HG03457 (cell line): ENCODE measurements around the gene BABAM2.
"Not testable (repeated sequence)": the region's sequence is repeated elsewhere in the genome, so short reads cannot be mapped to it uniquely, and the experiment has no call there.

Experiments used
- ATAC-seq: cut with Tn5 transposase; IDR thresholded peaks from one replicate; pipeline ENCODE4 v1.9.1; 2021; ENCODE audit warnings: moderate number of reproducible peaks; ENCODE audit not compliant: unreplicated experiment

Gene BABAM2

DNA sequence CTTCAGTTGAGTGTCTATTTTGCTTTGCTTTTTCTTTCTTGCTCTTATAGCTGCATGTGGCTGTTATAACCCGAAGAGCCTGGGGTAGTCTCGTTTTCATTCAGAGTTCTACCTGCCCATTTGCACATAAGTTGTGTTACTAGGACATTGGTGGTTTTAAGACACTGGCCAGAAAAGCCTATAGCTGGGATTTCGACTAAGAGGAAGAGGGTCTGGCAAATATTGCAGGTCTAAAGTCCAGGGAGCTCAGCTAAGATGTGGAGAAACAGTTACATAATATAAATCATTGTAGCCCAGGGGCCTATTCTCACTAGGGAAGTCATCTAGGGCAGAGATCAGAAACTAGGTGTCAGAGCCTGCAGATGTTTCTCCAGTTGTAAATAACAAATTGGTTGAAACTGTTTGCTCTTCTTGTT, 120.8 kb downstream of the BABAM2 start:
- no peak for ATAC-seq

DNA sequence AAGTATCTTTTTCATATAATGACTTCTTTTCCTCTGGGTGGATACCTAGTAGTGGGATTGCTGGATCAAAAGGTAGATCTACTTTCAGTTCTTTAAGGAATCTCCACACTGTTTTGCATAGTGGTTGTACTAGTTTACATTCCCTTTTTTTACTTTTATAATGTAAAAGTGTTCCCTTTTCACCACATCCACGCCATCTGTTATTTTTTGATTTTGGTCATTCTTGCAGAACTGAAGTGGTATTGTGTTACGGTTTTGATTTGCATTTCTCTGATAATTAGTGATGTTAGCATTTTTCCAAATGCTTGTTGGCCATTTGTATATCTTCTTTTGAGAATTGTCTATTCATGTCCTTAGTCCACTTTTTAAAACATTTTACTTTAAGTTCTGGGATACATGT, 127.9 kb downstream of the BABAM2 start:
- not testable (repeated sequence) for ATAC-seq

DNA sequence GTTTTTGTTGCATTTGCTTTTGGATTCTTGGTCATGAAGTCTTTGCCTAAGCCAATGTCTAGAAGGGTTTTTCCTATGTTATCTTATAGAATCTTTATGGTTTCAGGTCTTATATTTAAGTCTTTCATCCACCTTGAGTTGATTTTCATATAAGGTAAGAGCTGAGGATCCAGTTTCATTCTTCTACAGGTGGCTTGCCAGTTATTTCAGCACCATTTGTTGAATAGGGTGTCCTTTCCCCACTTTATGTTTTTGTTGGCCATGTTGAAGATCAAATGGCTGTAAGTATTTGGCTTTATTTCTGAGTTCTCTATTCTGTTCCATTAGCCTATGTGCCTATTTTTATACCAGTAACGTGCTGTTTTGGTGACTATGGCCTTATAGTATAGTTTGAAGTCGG, 129.0 kb downstream of the BABAM2 start:
- not testable (repeated sequence) for ATAC-seq

DNA sequence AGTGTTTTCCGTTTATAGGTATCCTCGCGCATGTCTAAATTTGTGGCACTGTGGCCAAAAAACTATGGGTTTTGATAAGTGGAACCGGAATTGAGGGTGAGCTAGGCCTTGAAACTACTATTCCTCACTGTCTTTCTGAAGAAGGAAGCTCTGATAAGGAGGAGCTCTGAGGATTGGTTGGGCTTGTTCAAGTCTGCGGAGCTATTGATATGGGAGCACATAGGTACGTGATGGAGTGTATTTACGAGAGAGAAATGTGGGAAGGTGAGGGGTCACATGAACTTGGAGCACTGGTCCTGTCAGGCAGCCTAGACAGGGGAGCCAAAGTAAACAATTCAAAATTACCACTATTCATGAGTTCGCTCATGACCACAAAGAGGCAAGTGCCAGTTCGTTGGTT, 131.4 kb downstream of the BABAM2 start:
- ATAC-seq: no peak

DNA sequence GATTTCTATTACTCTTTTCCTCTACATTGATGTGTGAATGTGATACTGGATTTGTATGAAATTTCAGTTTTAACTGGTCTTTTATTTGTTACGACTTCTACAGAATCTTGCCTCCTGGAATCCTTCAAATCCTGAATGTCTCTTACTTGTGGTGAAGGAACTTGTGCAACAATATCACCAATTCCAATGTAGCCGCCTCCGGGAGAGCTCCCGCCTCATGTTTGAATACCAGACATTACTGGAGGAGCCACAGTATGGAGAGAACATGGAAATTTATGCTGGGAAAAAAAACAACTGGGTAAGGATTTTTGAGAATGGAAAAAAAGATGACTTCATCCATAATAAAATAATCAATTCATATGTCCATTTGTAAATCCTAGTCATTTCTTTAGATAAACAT, 134.6 kb downstream of the BABAM2 start:
- no peak for ATAC-seq

DNA sequence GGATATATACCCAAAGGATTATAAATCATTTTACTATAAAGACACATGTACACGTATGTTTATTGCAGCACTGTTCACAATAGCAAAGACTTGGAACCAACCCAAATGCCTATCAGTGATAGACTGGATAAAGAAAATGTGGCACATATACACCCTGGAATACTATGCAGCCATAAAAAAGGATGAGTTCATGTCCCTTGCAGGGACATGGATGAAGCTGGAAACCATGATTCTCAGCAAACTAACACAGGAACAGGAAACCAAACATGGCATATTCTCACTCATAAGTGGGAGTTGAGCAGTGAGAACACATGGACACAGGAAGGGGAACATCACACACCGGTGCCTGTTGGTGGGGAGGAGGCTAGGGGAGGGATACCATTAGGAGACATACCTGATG, 135.7 kb downstream of the BABAM2 start:
- not testable (repeated sequence) for ATAC-seq

DNA sequence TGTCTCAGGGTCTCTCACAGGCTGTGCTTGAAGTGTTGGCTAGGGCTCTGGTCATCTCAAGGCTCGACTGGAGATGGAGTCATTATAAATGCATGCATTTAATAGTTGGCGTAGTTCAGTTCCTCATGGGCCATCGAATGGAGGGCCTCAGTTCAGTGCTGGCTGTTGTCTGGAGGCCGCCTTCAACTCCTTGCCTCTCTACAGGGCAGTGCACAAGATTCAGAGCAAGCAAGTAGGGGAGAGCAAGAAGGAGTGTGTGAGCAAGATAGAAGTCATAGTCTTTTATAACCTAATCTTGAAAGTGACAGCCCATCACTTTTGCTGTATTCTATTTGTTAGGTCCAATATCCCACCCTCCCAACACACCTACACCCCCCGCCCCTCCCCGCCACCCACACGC, 137.5 kb downstream of the BABAM2 start:
- ATAC-seq: no peak

DNA sequence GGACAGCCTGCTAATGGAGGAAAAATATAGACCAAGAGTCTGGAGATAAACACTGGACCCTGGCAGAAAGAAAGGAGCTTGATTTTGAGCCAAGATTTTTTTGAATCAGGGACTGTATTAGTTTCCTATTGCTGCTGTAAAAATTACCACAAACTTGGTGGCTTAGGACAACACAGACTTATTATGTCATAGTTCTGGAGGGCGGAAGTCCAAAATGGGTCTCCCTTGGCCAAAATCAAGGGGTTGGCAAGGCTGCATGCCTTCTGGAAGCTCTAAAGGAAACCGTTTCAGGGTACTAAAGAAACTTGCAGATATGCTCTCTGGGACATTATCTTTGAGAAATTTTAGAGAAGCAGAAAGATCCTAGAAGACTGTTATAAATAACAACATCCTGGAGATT, 140.1 kb downstream of the BABAM2 start:
- no peak for ATAC-seq

DNA sequence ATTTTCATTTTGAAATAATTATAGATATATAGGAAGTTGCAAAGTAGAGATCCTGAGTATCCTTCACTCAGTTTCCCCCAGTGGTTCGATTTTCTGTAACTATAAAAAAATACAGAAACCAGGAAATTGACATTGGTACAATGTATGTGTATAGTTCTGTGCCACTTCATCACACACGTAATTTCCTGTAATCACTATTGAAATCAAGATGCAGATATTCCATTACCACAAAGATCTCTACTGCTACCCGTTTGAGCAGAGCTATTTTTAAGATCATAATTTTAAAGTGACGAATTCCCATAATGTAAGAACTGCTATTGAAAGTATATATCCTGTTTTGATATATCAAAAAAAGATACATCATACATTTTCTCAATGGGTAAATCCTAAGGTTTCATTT, 142.3 kb downstream of the BABAM2 start:
- ATAC-seq: no peak

DNA sequence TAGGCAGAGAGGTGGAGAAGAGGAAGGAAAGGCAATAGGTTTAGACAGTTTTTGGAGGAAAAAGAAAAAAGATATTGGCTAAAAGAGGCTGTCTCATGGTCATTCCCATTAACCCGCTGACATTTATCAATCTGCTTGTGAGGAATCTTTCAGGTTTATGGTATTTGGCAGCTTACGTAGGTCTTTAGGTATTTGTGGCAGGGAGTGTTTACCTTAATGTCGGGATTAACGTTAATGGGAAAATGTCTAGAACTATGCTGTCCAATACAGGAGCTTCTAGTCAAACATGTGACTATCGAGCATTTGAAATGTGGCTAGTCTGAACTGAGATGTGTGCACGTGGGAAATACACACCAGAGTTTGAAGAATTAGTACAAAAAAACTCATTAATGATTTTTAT, 144.2 kb downstream of the BABAM2 start:
- ATAC-seq: no peak

DNA sequence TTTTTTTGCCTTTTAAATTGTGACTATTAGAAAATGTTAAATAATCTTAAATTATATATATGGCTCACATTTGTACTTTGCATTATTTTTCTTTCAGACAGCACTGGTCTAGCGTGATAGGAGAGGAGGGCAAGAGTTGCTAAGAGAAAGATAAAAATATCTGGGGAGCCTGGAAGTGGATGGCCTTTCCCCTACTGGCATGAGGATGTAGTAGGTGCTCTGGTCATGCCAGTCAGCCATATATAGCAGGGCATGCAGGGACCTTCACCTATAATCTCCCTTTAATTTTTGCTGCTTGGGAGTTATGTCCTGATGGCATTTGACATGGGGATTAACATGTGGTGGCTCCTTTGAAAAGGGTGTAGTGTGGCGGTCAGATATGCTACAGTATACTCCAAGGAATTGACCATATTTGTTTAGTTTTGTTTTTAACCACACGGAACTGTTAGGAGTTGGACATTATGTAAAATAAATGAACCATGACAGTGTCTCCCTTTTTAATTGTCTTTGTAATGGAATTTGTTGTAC, 144.7 kb downstream of the BABAM2 start:
- no peak for ATAC-seq

DNA sequence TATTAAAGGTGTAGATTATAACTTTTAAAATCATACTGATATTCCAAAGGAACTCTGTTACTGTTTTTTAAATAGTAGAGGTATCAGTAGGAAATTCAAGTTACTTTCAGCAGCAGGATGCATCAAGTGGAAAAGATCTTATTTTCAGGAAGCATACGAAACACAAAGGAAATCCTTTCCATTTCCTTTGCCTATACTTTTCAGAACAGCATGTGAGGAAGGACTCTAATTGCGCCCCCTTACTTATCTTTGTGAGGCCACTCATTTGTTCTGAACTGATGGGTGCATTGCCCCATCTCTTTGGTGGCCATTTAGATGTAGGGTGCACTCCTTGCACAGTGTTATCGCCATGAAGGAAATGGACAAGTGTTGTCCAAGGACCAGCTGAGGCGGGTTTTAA, 145.3 kb downstream of the BABAM2 start:
- ATAC-seq: no peak

DNA sequence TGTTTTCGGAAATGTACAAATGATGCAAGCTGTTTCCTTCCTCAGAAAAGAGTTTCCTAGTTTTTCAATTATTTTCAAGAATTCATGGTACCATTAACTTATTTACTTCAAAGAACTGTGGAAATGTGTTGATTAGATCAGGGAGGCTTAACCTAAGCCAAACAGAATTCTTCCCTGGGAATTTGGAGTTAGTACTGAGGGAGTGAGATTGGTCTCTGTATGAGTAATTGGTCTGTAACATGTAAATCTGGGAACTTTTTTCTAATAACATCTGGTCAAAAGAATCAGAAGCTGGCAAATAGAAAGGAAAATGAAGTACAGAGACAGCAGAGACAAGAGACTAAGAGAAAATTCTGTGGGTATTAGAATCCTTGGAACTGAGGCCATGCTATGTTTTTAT, 145.8 kb downstream of the BABAM2 start:
- no peak for ATAC-seq

DNA sequence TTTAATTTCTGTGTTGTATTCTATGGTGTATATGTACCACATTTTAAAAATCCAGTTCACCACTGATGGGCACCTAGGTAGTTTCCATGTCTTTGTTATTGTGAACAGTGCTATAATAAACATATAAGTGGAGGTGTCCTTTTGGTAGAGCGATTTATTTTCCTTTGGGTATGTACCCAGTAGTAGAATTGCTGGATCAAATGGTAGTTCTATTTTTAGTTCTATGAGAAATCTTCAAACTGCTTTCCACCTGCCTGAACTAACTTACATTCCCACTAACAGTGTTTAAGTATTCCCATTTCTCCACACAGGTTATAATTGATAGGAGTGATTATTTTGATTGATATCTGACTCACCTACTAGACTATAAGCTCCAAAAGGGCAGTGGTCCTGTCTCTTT, 148.2 kb downstream of the BABAM2 start:
- ATAC-seq: no peak

DNA sequence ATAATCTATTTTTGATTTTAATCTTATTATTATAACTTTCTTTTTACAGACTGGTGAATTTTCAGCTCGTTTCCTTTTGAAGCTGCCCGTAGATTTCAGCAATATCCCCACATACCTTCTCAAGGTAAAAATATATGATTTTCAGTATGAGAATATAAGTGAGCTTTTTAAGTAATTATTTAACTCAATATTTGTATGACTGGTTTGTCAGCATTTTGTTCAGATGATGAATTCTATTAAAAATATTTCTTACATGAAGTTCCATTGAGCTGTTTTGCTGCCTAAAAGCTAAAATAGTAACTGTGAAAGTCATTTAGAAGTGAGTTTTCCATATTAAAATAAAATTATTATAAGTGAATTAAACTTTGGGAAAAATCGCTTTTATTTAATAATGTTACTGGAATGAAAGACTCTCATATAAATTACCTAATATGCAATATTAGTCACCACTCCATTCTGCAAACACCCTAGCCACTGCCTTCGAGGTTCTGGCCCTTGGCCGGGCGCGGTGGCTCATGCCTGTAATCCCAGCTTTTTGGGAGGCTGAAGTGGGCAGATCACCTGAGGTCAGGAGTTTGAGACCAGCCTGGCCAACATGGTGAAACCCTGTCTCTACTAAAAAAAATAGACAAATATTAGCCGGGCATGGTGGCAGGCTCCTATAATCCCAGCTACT, 155.3 kb downstream of the BABAM2 start:
- ATAC-seq: no peak

DNA sequence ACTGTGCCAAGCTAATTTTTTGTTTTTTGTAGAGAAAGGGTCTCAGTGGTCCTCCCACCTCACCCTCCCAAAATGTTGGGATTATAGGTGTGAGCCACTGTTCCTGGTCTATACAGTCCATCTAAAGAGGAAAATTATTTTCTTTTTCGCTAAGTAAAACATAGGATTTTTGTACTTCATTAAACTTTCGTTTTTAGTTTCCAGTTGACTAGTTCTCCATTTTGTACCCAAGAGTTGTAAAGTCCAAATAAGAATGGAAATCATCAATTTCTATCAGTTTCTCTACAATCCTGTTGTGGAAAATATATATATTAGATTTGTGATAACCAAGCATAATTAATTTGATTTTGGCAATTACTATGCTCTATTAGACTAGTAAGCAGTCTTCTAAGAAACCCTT, 156.4 kb downstream of the BABAM2 start:
- ATAC-seq: no peak

DNA sequence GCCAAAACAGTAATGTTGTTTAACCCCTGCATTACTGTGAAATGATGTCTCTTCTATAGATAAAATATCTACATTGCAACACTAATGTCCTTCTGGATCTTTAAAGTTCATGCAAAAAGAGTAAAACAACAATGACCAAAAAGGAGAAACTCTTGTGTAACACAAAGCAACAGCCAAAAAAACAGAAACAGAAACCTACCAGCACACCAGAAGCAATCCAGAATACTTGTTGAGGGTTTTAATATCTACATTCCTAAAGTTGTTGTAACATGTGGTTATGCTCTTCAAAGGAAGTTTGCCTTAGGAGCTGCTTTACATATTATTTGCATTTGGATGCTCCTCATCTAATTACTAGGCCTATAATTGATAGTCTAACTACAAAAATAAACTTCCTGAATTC, 157.2 kb downstream of the BABAM2 start:
- no peak for ATAC-seq

DNA sequence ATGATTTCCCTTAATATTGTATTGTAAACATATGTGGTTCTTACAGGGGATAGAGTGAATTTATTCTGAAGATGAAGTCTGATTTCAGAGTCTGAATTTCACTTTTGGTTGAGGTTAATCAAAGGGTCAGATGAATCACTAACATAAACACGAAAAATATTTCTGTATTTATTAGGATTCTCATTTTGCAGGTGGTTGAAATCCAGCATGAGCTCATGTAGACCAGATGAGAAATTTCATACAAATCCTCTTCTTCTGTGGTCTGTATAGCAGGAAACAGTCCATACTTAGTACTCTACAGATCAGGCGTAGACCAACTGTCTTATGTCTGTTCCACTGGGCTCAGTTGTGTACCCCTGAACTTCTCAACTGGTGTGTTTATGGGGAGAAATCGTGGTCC, 157.8 kb downstream of the BABAM2 start:
- ATAC-seq: no peak

DNA sequence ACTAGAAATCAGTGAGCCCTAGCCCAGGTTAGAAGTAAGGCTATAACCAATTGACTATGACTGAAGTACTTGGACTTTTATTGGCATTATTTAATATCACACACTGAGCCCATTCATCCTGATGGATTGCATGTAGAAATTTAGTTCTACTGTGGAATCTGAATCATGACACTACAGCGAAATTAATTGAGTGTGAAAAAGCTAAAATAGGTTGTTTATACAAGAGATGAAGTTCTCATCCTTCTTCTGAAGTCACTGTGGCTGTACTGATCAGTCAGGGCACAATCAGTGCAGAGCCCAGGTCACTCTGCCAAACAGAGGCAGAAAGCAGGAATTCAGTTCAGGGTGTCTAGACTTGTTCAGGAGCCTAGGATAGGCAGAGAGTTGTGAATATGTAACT, 158.9 kb downstream of the BABAM2 start:
- ATAC-seq: no peak

DNA sequence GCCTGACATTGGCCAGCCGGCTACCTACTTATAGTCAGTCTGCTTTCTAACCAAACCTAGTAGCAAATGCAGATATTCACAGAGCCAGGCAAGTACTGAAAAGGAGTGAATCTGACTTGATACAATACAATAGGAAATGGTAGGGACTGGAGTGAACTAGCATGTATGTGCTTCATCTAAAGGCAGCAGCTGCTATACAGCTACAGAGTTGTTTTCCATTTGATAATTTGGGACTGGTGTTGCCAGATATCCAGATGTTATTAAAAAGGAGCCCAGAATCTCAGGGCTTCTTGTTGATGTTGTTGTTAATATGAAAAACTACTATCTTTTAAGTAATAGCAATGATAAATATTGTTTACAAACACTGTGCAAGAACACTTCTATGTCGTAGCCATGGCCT, 159.4 kb downstream of the BABAM2 start:
- no peak for ATAC-seq

DNA sequence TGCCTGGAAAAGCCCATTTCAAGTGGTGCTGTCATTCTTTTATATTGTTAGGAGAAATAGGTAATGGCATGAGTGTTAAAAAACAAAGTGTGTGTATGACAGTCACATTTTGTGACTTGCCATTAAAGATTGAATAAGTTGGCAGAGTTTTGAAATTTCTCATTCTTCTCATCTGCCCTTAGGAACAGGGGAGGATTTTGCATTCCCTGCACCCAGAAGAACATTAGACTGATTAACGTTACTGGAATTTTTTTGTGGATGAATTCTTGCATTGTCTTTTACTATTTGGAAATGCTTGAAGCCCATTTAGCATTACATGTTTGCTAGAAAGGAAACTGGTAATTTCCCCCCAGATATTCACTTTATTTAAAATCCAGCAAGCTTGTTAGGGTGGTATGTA, 162.2 kb downstream of the BABAM2 start:
- no peak for ATAC-seq

DNA sequence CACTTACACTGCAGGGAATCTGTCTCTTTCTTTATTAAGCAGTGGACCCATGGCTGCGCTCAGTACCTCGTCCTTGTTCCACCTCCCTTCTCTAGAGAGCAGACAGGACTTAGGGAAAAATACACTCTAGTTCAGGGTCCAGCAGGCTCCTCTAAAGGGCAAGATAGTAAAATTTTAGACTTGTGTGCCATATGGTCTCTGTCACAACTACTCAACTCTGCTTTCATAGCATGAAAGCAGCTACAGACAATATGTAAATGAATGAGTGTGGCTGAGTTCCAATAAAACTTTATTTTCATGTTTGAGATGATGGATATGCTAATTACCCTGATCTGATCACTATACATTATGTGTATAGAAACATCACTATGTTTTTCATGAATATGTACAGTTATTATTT, 163.1 kb downstream of the BABAM2 start:
- no peak for ATAC-seq

DNA sequence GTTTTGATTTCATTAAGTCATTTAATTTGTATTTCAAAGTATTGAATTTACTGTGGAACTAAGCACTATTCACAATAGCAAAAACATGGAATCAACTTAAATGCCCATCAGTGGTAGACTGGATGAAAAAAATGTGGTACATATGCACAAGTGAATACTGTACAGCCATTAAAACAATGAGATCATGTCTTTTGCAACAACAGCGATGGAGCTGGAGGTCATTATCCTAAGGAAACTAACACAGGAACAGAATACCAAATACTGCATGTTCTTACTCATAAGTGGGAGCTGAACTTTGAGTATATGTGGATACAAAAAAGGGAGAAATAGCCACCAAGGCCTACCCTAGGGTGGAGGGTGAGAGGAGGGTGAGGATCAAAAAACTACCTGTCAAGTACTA, 164.4 kb downstream of the BABAM2 start:
- no peak for ATAC-seq
